T-helper 2 cell treated with Interferon-gamma antibody and Interleukin-4, amounts not matched to agents 5 μg/mL and 100 μg/mL, for 36 hours (primary cell): ENCODE data around the gene LARGE2.

Experiments
- DNase-seq: peaks from one replicate; pipeline ENCODE4 v3.0.0; 2021; ENCODE audit warnings: low spot score
- H3K27ac Mint-ChIP-seq: one replicate; pipeline ENCODE4 v1.8.0; 2021; ENCODE audit warnings: mild to moderate bottlenecking, mixed read lengths
- H3K27me3 Mint-ChIP-seq: one replicate; pipeline ENCODE4 v1.8.0; 2021; ENCODE audit warnings: low read depth, mixed read lengths
- H3K36me3 Mint-ChIP-seq: one replicate; pipeline ENCODE4 v1.8.0; 2021; ENCODE audit warnings: low read depth, mixed read lengths
- H3K4me1 Mint-ChIP-seq: one replicate; pipeline ENCODE4 v1.8.0; 2021; ENCODE audit warnings: low read depth, mixed read lengths
- H3K4me3 Mint-ChIP-seq: one replicate; pipeline ENCODE4 v1.8.0; 2022; ENCODE audit warnings: mild to moderate bottlenecking, moderate library complexity, mixed read lengths
- H3K9me3 Mint-ChIP-seq: one replicate; pipeline ENCODE4 v1.8.0; 2021; ENCODE audit warnings: mixed read lengths

The LARGE2 gene

GRCh38 chr11:45917286-45917622 lies 5.2 kb upstream of the LARGE2 start:
- H3K27me3 Mint-ChIP-seq = peaks cover 7% of the 10 kb centered on the region
- no peaks in the 10 kb centered on the region for H3K9me3 Mint-ChIP-seq
- H3K27ac Mint-ChIP-seq = peak overlapping the region; percentile 96
- H3K4me3 Mint-ChIP-seq = peak overlapping the region; percentile 98
- no peak for DNase-seq
- H3K36me3 Mint-ChIP-seq = peaks cover 15% of the 10 kb centered on the region
- peaks cover 26% of the 10 kb centered on the region for H3K4me1 Mint-ChIP-seq

DNA sequence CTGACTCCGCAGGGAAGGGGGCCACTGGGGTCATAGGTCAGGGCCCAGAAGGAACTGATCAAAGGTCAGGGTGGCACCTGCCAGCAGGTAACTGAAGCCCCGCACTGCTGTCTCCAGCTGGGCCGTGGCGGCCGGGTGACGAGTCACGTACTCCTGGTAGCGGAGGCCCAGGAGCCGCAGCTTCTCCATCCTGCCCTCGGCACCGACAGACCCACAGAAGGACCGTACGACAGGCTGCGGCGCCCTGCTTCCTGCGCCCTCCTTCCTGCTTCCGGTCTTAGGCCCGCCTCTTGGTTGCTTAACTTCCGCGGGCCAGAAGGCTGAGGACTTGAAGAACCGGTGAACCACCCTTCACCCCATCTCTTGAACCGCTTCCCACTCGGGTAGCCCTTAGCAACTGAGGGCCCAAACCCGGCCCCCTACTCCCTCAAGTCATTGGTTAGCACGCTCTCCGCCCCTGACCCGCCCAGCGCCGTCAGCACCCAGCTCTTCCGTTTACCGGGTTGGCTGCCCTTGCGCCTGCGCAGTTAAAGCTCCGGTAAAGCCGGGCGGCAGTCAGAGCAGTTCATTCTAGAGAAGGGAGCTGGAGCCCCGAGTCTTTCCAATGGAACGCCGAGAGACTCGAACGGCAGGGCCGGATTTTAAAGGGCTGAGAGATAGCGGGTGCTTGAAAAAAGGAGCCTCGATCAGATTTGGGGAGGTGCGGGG lies 4.7 kb upstream of the LARGE2 start, which contains the start of gene PEX16:
Gene PEX16, minus strand, starts transcription at position 255 of the 708 bp plus-strand sequence. Its CDS starts 66 bp downstream, at position 189.
- H3K4me1 Mint-ChIP-seq = peaks cover 26% of the 10 kb centered on the region
- H3K4me3 Mint-ChIP-seq = peak within 1 kb of the TSS; percentile 98
- H3K9me3 Mint-ChIP-seq = no peaks in the 10 kb centered on the region
- H3K27me3 Mint-ChIP-seq = peaks cover 7% of the 10 kb centered on the region
- H3K27ac Mint-ChIP-seq = peak within 1 kb of the TSS; percentile 96
- DNase-seq = peak; percentile 98
- H3K36me3 Mint-ChIP-seq = peaks cover 15% of the 10 kb centered on the region

GRCh38 chr11:45918331-45918941 lies 4.0 kb upstream of the LARGE2 start:
- DNase-seq = peak; percentile 71
- Mint-ChIP-seq H3K36me3 (peaks cover 15% of the 10 kb centered on the region), H3K27me3 (peaks cover 10% of the 10 kb centered on the region), H3K27ac (peak overlapping the region; percentile 96), H3K4me3 (peak overlapping the region; percentile 98), H3K4me1 (peaks cover 26% of the 10 kb centered on the region), H3K9me3 (no peaks in the 10 kb centered on the region)

DNA sequence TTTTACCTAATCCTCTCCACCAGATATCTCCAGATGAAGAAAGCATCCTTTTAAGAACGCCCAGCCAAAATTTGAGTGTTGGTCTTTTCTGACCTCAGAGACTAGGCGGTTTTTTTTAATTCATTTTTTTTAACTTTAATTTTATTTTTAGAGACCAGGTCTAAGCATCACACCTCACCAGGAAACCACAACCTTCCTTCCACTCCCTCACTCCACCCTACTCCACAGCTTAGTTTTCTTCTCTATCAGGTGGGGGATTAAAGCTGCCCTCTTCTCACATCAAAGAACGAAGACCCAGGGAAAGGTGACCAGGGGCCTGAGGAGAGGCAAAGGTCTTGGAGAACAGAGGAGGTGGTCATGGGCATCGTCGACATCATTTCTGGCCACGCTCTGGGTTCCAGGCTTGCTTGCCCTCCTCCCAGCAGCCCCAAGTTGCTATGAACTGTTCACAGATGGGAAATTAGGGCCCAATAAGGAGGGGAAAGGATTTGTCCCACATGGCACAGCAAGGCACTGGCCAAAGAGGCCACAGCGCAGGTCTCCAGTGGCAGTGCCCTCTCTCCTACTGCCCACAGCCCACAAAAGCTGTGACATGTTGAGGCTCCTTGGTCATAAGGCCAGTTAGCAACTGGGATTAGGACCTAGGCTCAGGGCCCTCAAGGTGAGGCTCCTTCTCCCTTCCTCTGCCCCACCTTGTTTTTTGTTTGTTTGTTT lies 3.3 kb upstream of the LARGE2 start:
- H3K27ac Mint-ChIP-seq = peak overlapping the region; percentile 96
- H3K4me3 Mint-ChIP-seq = peak overlapping the region; percentile 98
- no peaks in the 10 kb centered on the region for H3K9me3 Mint-ChIP-seq
- H3K4me1 Mint-ChIP-seq = peaks cover 26% of the 10 kb centered on the region
- no peak for DNase-seq
- peaks cover 13% of the 10 kb centered on the region for H3K36me3 Mint-ChIP-seq
- H3K27me3 Mint-ChIP-seq = peaks cover 15% of the 10 kb centered on the region

GRCh38 chr11:45919806-45920530 lies 2.5 kb upstream of the LARGE2 start:
- Mint-ChIP-seq H3K4me1 (peaks cover 26% of the 10 kb centered on the region), H3K4me3 (peak overlapping the region; percentile 98)

DNA sequence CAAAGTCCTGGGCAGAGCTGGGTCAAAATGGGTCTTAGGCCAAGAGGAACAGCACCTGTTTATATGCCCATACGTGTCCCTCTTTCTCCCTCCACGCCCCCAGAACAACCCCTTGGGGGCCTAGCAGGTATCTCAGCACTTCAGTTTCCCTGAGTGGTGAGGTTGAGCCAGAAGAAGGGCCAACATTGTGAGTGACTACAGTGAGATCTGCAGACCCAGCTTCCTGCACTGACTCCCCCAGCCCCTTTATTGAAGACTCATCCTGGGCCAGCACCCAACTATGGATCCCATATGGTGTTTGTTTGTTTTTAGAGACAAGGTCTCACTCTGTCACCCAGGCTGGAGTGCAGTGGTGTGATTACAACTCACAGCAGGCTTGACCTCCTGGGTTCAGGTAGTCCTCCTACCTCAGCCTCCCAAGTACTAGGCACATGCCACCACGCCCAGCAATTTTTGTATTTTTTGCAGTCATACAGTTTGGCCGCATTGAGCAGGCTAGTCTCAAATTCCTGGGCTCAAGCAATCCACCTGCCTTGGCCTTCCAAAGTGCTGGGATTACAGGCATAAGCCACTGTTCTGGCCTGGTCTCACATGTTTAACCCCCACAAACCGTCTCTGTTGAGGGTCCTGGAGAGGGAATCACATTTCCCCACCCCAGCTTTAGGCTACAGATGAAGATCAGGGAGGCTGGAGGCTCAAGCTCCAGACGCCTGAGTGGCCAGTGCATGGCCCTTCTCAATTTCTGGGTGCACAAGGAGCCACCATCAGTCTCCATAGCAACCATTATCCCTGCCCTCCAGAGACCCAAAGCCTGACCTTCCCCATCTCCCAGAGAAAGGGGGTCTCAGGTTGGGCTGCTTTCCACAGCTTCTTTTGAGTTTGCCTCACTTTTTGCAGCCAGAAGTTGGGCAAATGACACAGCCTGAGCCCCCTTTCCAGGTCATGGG lies 1.7 kb upstream of the LARGE2 start:
- peaks cover 6% of the 10 kb centered on the region for H3K36me3 Mint-ChIP-seq
- no peak for DNase-seq
- peaks cover 26% of the 10 kb centered on the region for H3K4me1 Mint-ChIP-seq
- peak overlapping the region; percentile 66 for H3K4me3 Mint-ChIP-seq
- no peak overlapping the region for H3K27ac Mint-ChIP-seq
- peaks cover 27% of the 10 kb centered on the region for H3K27me3 Mint-ChIP-seq
- H3K9me3 Mint-ChIP-seq = no peaks in the 10 kb centered on the region

More at GRCh38 chr11:45919806-45920530, 2.5 kb upstream of the LARGE2 start:
- peak overlapping the region; percentile 31 for H3K27ac Mint-ChIP-seq
- peaks cover 24% of the 10 kb centered on the region for H3K27me3 Mint-ChIP-seq
- no peak for DNase-seq
- no peaks in the 10 kb centered on the region for H3K9me3 Mint-ChIP-seq
- H3K36me3 Mint-ChIP-seq = peaks cover 10% of the 10 kb centered on the region

GRCh38 chr11:45921561-45922424 lies 663 bp upstream of the LARGE2 start:
- Mint-ChIP-seq H3K27me3 (peaks cover 27% of the 10 kb centered on the region), H3K27ac (no peak overlapping the region), H3K4me3 (peak overlapping the region; percentile 66), H3K9me3 (no peaks in the 10 kb centered on the region), H3K4me1 (peaks cover 19% of the 10 kb centered on the region), H3K36me3 (no peaks in the 10 kb centered on the region)
- DNase-seq = no peak

- H3K4me3 Mint-ChIP-seq = peak overlapping the region; percentile 46
- H3K36me3 Mint-ChIP-seq = no peaks in the 10 kb centered on the region
- H3K27me3 Mint-ChIP-seq = peaks cover 27% of the 10 kb centered on the region
- peaks cover 12% of the 10 kb centered on the region for H3K4me1 Mint-ChIP-seq
- H3K27ac Mint-ChIP-seq = no peak overlapping the region
- H3K9me3 Mint-ChIP-seq = no peaks in the 10 kb centered on the region
- DNase-seq = no peak
These were observed 1.8 kb downstream of the LARGE2 start for GRCh38 chr11:45924036-45924915.

DNA sequence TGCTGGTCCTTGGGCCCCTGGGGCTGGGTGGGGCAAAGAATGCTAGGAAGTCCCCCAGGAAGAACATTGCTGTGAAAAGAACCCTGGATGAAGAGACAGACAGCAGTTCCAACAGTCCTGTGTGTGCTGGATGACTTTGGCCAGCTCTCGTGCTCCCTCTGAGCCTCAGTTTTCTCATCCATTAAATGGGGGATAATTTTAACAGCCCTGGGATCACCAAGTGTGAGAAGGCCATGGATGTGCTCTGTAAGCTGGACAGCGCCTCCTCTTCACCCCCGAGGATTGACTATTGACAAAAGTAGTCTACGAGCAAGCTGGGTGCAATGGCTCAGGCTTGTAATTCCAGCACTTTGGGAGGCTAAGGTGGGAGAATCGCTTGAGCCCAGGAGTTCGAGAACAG lies 2.5 kb downstream of the LARGE2 start:
- DNase-seq = no peak
- Mint-ChIP-seq H3K27ac (no peak overlapping the region), H3K36me3 (no peaks in the 10 kb centered on the region), H3K4me1 (peaks cover 12% of the 10 kb centered on the region), H3K9me3 (no peaks in the 10 kb centered on the region), H3K4me3 (no peak overlapping the region), H3K27me3 (peaks cover 27% of the 10 kb centered on the region)

- peaks cover 27% of the 10 kb centered on the region for H3K27me3 Mint-ChIP-seq
- H3K9me3 Mint-ChIP-seq = no peaks in the 10 kb centered on the region
- DNase-seq = no peak
- H3K36me3 Mint-ChIP-seq = peaks cover 2% of the 10 kb centered on the region
- H3K4me3 Mint-ChIP-seq = no peak overlapping the region
- H3K4me1 Mint-ChIP-seq = peaks cover 18% of the 10 kb centered on the region
- no peak overlapping the region for H3K27ac Mint-ChIP-seq
These were observed 3.1 kb downstream of the LARGE2 start for GRCh38 chr11:45925550-45925949.

DNA sequence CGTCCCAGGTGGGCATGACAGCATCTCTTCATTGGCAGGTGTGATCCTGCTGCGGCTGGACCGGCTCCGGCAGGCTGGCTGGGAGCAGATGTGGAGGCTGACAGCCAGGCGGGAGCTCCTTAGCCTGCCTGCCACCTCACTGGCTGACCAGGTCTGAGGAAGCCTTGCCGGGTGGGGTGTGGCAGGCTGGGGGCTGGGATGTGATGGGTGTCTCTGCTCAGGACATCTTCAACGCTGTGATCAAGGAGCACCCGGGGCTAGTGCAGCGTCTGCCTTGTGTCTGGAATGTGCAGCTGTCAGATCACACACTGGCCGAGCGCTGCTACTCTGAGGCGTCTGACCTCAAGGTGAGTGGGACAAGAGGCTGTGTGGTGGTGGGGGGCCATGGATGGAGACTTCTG lies 3.5 kb downstream of the LARGE2 start:
- H3K36me3 Mint-ChIP-seq = peaks cover 2% of the 10 kb centered on the region
- no peak for DNase-seq
- H3K27me3 Mint-ChIP-seq = peaks cover 27% of the 10 kb centered on the region
- peaks cover 20% of the 10 kb centered on the region for H3K4me1 Mint-ChIP-seq
- H3K9me3 Mint-ChIP-seq = no peaks in the 10 kb centered on the region
- no peak overlapping the region for H3K27ac Mint-ChIP-seq
- H3K4me3 Mint-ChIP-seq = no peak overlapping the region
